Prostate gland (tissue), 2 donors: ENCODE data around the gene KLHL2. TPM values are rescaled to one million over a fixed set of nuclear protein-coding genes. Genes with fewer than 3 reads are reported as not detected.
A peak's percentile ranks its signal among the peaks of the same experiment; 100 is the strongest.

Source experiments
- DNase-seq: peaks from one replicate; pipeline ENCODE4 v3.0.0-alpha.2; 2019; ENCODE audit warnings: low spot score
- H3K27ac ChIP-seq, 2 donors: fragments of 200-600 bp; sonication (generic); 2 replicates each; pipeline ENCODE4 v1.5.1; 2017 to 2019
- H3K27me3 ChIP-seq: fragments of 200-600 bp; sonication (generic); replicated peaks from 2 replicates; pipeline ENCODE4 v1.5.1; 2019; ENCODE audit not compliant: insufficient read depth
- H3K36me3 ChIP-seq, 2 donors: fragments of 200-600 bp; sonication (generic); 1 replicate in 1 of 2; 2 replicates in 1 of 2; pipeline versions ENCODE4 v1.5.1 to v1.8.1; 2017 to 2019
- H3K4me1 ChIP-seq: fragments of 200-600 bp; sonication (generic); replicated peaks from 2 replicates; pipeline ENCODE4 v1.5.1; 2019
- H3K4me3 ChIP-seq, 2 donors: fragments of 200-600 bp; sonication (generic); 2 replicates each; pipeline ENCODE4 v1.5.1; 2017 to 2019
- H3K9me3 ChIP-seq: fragments of 200-600 bp; sonication (generic); 2 replicates; pipeline ENCODE4 v1.5.1; 2017
- POLR2A ChIP-seq: fragments of 450-650 bp; IDR thresholded peaks from one replicate; pipeline ENCODE4 v1.6.1; 2016; ENCODE audit warnings: antibody characterized with exemption, mild to moderate bottlenecking
- POLR2AphosphoS5 ChIP-seq: sonication (generic); formaldehyde crosslinking; IDR thresholded peaks from one replicate; pipeline ENCODE4 v1.6.1; 2017; ENCODE audit warnings: antibody characterized with exemption
- WGBS: methylation state at CpG from one replicate; pipeline ENCODE4 v1.1.5; 2018; 5-methylcytosine and 5-hydroxymethylcytosine counted together
- intact Hi-C: fragments of 100-400 bp; cut with DNase I; formaldehyde crosslinking; loops from one replicate; pipeline ENCODE4 v1.14.2; 2022
- total RNA-seq, 2 donors: library from RNA; depleted of rRNA; stranded (reverse); fragments of >200 nt; gene quantifications; one replicate each; pipeline ENCODE4 v1.1.0, GENCODE V29; 2016
- TF ChIP-seq, protein P1 (sequence below), 4 experiments: fragments of 200-600 bp in 2 of 4; fragments of 450-650 bp in 2 of 4; sonication (generic) in 2 of 4; IDR thresholded peaks; 1 replicate in 3 of 4; 2 replicates in 1 of 4; pipeline ENCODE4 v1.5.1; 2016 to 2019; ENCODE audit warnings: antibody characterized with exemption in 4 of 4, mild to moderate bottlenecking in 2 of 4, moderate library complexity in 2 of 4

Gene KLHL2
- total RNA-seq, 2 donors from 2014 or later = 20.4 to 22.2 TPM

GRCh38 chr4:165327211-165328100 lies 120.1 kb downstream of the KLHL2 start, which contains the start of gene MSMO1:
Gene MSMO1, plus strand, starts transcription at chr4:165327669. Its CDS starts 5,702 bp downstream, at chr4:165333371.
- WGBS = under 1% methylated on average over 67 of the region's 76 CpGs
- intact Hi-C loops = no loop called here
- TF ChIP-seq POLR2A (peak; percentile 82), POLR2AphosphoS5 (peak; percentile 96)
- TF ChIP-seq, protein P1, sequence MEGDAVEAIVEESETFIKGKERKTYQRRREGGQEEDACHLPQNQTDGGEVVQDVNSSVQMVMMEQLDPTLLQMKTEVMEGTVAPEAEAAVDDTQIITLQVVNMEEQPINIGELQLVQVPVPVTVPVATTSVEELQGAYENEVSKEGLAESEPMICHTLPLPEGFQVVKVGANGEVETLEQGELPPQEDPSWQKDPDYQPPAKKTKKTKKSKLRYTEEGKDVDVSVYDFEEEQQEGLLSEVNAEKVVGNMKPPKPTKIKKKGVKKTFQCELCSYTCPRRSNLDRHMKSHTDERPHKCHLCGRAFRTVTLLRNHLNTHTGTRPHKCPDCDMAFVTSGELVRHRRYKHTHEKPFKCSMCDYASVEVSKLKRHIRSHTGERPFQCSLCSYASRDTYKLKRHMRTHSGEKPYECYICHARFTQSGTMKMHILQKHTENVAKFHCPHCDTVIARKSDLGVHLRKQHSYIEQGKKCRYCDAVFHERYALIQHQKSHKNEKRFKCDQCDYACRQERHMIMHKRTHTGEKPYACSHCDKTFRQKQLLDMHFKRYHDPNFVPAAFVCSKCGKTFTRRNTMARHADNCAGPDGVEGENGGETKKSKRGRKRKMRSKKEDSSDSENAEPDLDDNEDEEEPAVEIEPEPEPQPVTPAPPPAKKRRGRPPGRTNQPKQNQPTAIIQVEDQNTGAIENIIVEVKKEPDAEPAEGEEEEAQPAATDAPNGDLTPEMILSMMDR (IDR thresholded peaks at IDR 0.05) = no peak
- Histone ChIP-seq H3K4me3 (peak within 1 kb of the TSS; percentile 70 to 79), H3K9me3 (no peaks in the 10 kb centered on the region), H3K27ac (peak within 1 kb of the TSS; percentile 91 to 92), H3K4me1 (no peaks in the 10 kb centered on the region), H3K36me3 (no peaks in the 10 kb centered on the region), H3K27me3 (no peaks in the 10 kb centered on the region)
- DNase-seq = peak; percentile 100

DNA sequence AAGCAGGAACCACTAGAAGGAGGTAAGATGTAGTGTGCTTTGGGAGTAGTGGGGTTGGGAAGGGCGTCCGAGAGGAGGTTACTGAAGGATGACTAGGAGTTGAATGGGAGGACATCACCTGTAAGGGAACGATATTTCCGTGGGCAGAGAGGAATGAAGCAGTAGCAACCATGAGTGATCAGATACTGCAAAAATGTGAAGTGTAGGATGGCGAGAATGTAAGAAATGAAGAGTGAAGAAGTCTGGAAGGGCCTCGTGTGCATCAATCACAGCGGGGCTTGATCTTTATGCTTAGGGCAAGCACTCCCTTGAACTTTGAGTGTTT lies 120.7 kb downstream of the KLHL2 start:
- Histone ChIP-seq H3K4me1 (no peaks in the 10 kb centered on the region), H3K4me3 (peak overlapping the region; percentile 70 to 79), H3K9me3 (no peaks in the 10 kb centered on the region), H3K36me3 (no peaks in the 10 kb centered on the region), H3K27me3 (no peaks in the 10 kb centered on the region), H3K27ac (peak overlapping the region; percentile 91 to 92)
- TF ChIP-seq POLR2AphosphoS5 = no peak
- TF ChIP-seq, protein P1 (IDR thresholded peaks at IDR 0.05) = no peak
- TF ChIP-seq POLR2A = no peak
- intact Hi-C loops = no loop called here
- no peak for DNase-seq
- 2% methylated on average over 7 of the region's 7 CpGs for WGBS

DNA sequence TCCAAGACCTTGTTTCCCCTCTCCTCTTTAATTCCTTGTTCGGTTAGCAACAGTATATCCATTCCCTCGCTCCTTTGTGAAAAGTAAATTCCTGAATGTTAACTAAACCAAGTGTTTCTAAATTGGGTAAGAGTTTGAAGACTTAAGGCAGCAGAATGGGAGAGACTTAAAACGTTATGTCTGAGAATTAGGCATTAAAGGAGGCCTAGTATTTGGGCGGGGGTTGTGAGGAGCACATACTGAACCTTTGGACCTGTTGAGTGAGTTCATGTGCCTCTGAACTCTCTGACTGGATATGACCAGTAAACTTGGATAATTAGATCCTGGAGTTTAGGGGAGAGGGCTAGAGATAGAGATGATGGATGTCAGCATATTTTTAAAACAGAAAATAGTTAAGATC lies 121.3 kb downstream of the KLHL2 start:
- TF ChIP-seq, protein P1 (IDR thresholded peaks at IDR 0.05) = no peak
- no peak for TF ChIP-seq POLR2AphosphoS5
- TF ChIP-seq POLR2A = no peak
- no peaks in the 10 kb centered on the region for H3K4me1 ChIP-seq
- no peak for DNase-seq
- H3K4me3 ChIP-seq = peak overlapping the region; percentile 70 to 79
- 25% methylated on average over 4 of the region's 4 CpGs for WGBS
- peak overlapping the region; percentile 91 to 92 for H3K27ac ChIP-seq
- intact Hi-C loops = no loop called here
- no peaks in the 10 kb centered on the region for H3K9me3 ChIP-seq
- no peaks in the 10 kb centered on the region for H3K27me3 ChIP-seq
- no peaks in the 10 kb centered on the region for H3K36me3 ChIP-seq

DNA sequence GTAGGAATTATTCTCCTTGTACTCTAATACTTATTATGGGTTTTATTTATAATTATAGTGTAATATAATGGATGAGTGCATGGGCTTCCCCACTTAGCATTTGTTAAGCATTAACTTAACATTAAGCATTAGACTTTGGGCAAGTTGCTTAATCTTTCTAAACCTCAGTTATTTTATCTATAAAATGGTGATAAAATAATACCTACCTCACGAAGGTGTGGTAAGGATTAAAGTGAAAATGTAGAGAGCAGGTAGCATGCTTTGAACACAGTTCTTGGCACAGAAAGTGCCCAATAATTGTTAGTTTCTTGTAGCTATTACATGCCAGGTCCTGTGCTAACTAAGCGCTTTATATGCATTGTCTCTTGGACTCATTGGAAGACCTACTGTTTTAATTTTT lies 122.7 kb downstream of the KLHL2 start:
- intact Hi-C loops = no loop called here
- no peak for TF ChIP-seq POLR2A
- 83% methylated on average over 2 of the region's 2 CpGs for WGBS
- no peak overlapping the region for H3K27ac ChIP-seq
- no peak for DNase-seq
- H3K27me3 ChIP-seq = no peaks in the 10 kb centered on the region
- no peaks in the 10 kb centered on the region for H3K9me3 ChIP-seq
- no peak overlapping the region for H3K4me3 ChIP-seq
- H3K4me1 ChIP-seq = no peaks in the 10 kb centered on the region
- H3K36me3 ChIP-seq = no peaks in the 10 kb centered on the region

- Histone ChIP-seq H3K27ac (no peak overlapping the region), H3K9me3 (no peaks in the 10 kb centered on the region), H3K27me3 (no peaks in the 10 kb centered on the region), H3K4me1 (no peaks in the 10 kb centered on the region), H3K4me3 (no peak overlapping the region), H3K36me3 (no peaks in the 10 kb centered on the region)
- intact Hi-C loops = no loop called here
- TF ChIP-seq, protein P1 (IDR thresholded peaks at IDR 0.05) = no peak
- TF ChIP-seq POLR2AphosphoS5 (no peak), POLR2A (no peak)
- no peak for DNase-seq
- 90% methylated on average over 5 of the region's 5 CpGs for WGBS
Observed at GRCh38 chr4:165330666-165331065, 123.3 kb downstream of the KLHL2 start.
